Neural crest cell (in vitro differentiated cells): ENCODE measurements around the gene TAPBPL. TPM values are rescaled to one million over a fixed set of nuclear protein-coding genes. Genes with fewer than 3 reads are reported as not detected.
"Not testable (repeated sequence)": the region's sequence is repeated elsewhere in the genome, so short reads cannot be mapped to it uniquely, and the experiment has no call there.

Experiments
- DNase-seq: peaks from one replicate; pipeline ENCODE4 v3.0.0; 2021; ENCODE audit warnings: low read depth, mixed read lengths, low spot score
- H3K27ac Mint-ChIP-seq: one replicate; pipeline ENCODE4 v1.8.0; 2021; ENCODE audit warnings: mild to moderate bottlenecking, mixed read lengths; ENCODE audit not compliant: unreplicated experiment
- H3K27me3 Mint-ChIP-seq: 2 replicates; pipeline ENCODE4 v1.8.0; 2021; ENCODE audit warnings: low read depth, mild to moderate bottlenecking, mixed read lengths
- H3K36me3 Mint-ChIP-seq: 2 replicates; pipeline ENCODE4 v1.8.0; 2021; ENCODE audit warnings: low read depth, mild to moderate bottlenecking, mixed read lengths
- H3K4me1 Mint-ChIP-seq: 2 replicates; pipeline ENCODE4 v1.8.0; 2021; ENCODE audit warnings: mixed read lengths
- H3K4me3 Mint-ChIP-seq: one replicate; pipeline ENCODE4 v1.8.0; 2021; ENCODE audit warnings: mild to moderate bottlenecking, mixed read lengths
- H3K9me3 Mint-ChIP-seq: 2 replicates; pipeline ENCODE4 v1.8.0; 2021; ENCODE audit warnings: mixed read lengths
- total RNA-seq: library from RNA; stranded (reverse); gene quantifications from 2 replicates; pipeline ENCODE4 v1.2.1, GENCODE V29; 2021
- TF ChIP-seq, protein P1 (sequence below): fragments of 200-600 bp; sonication (generic); conservative IDR thresholded peaks from 2 replicates; pipeline ENCODE4 v1.5.0; 2021; ENCODE audit warnings: antibody characterized with exemption, mild to moderate bottlenecking

The TAPBPL gene
- total RNA-seq, 1 donor from 2014 or later = 1.2 TPM

DNA sequence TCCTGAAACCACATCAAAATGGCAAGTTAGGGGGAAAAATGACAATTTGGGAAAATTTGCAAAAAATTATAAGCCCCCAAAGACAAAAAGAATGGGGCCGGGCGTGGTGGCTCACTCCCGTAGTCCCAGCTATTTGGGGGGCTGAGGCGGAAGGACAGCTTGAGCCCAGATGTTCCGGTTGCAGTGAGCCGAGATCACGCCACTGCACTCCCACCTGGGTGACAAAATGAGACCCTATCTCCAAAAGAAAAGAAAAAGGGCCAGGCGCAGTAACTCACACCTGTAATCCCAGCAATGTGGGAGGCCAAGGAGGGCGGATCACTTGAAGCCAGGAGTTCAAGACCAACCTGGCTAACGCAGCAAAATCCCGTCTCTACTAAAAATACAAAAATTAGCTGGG is 20.6 kb downstream of the TAPBPL start:
- H3K27ac Mint-ChIP-seq = no peak overlapping the region
- H3K4me3 Mint-ChIP-seq = peak overlapping the region; percentile 3
- TF ChIP-seq, protein P1, sequence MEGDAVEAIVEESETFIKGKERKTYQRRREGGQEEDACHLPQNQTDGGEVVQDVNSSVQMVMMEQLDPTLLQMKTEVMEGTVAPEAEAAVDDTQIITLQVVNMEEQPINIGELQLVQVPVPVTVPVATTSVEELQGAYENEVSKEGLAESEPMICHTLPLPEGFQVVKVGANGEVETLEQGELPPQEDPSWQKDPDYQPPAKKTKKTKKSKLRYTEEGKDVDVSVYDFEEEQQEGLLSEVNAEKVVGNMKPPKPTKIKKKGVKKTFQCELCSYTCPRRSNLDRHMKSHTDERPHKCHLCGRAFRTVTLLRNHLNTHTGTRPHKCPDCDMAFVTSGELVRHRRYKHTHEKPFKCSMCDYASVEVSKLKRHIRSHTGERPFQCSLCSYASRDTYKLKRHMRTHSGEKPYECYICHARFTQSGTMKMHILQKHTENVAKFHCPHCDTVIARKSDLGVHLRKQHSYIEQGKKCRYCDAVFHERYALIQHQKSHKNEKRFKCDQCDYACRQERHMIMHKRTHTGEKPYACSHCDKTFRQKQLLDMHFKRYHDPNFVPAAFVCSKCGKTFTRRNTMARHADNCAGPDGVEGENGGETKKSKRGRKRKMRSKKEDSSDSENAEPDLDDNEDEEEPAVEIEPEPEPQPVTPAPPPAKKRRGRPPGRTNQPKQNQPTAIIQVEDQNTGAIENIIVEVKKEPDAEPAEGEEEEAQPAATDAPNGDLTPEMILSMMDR = no peak
- H3K4me1 Mint-ChIP-seq = peaks cover 24% of the 10 kb centered on the region
- no peaks in the 10 kb centered on the region for H3K9me3 Mint-ChIP-seq
- peaks cover 3% of the 10 kb centered on the region for H3K27me3 Mint-ChIP-seq
- no peaks in the 10 kb centered on the region for H3K36me3 Mint-ChIP-seq
- DNase-seq = no peak

DNA sequence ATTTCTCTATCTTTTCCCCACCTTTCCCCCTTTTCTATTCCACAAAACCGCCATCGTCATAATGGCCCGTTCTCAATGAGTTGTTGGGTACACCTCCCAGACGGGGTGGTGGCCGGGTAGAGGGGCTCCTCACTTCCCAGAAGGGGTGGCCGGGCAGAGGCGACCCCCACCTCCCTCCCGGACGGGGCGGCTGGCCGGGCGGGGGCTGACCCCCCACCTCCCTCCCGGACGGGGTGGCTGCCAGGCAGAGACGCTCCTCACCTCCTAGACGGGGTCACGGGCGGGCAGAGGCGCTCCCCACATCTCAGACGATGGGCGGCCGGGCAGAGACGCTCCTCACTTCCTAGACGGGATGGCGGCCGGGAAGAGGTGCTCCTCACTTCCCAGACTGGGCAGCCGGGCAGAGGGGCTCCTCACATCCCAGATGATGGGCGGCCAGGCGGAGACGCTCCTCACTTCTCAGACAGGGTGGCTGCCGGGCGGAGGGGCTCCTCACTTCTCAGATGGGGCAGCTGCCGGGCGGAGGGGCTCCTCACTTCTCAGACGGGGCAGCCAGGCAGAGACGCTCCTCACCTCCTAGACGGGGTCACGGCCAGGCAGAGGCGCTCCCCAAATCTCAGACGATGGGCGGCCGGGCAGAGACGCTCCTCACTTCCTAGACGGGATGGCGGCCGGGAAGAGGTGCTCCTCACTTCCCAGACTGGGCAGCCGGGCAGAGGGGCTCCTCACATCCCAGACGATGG is 23.6 kb downstream of the TAPBPL start:
- not testable (repeated sequence) for H3K27me3 Mint-ChIP-seq, H3K36me3 Mint-ChIP-seq, DNase-seq, H3K4me3 Mint-ChIP-seq, H3K27ac Mint-ChIP-seq, H3K9me3 Mint-ChIP-seq
- H3K4me1 Mint-ChIP-seq = peaks cover 14% of the 10 kb centered on the region

- Mint-ChIP-seq H3K4me1 (peaks cover 5% of the 10 kb centered on the region), H3K36me3 (no peaks in the 10 kb centered on the region), H3K9me3 (no peaks in the 10 kb centered on the region), H3K27me3 (peaks cover 6% of the 10 kb centered on the region), H3K27ac (no peak overlapping the region), H3K4me3 (no peak overlapping the region)
- TF ChIP-seq, protein P1 = no peak
- no peak for DNase-seq
Observed at GRCh38 chr12:6476489-6476888, 24.6 kb downstream of the TAPBPL start.

GRCh38 chr12:6477601-6478377 is 25.9 kb downstream of the TAPBPL start:
- H3K4me1 Mint-ChIP-seq, H3K4me3 Mint-ChIP-seq, H3K27ac Mint-ChIP-seq, H3K27me3 Mint-ChIP-seq, H3K9me3 Mint-ChIP-seq, H3K36me3 Mint-ChIP-seq, DNase-seq: not testable (repeated sequence)

DNA sequence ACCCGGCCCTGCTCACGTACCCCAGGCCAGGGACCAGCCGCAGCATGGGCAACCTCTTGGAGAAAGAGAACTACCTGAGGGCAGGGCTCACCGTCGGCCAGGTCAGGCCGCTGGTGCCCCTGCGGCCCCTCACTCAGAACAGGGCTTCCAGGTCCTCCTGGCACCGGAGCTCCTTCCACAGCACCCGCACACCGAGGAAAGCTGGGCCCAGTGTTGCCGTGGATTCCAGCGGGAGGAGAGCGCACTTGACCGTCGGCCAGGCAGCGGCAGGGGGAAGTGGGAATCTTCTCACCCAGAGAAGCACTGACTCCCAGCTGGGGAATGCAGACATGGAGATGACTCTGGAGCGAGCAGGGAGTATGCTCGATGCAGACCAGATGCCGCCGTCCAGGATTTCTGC is 26.6 kb downstream of the TAPBPL start:
- Mint-ChIP-seq H3K9me3 (no peaks in the 10 kb centered on the region), H3K27ac (no peak overlapping the region), H3K4me1 (peaks cover 5% of the 10 kb centered on the region), H3K27me3 (peaks cover 6% of the 10 kb centered on the region), H3K36me3 (no peaks in the 10 kb centered on the region), H3K4me3 (no peak overlapping the region)
- TF ChIP-seq, protein P1 = no peak
- DNase-seq = no peak

GRCh38 chr12:6488240-6488639 is 36.4 kb downstream of the TAPBPL start:
- DNase-seq = no peak
- TF ChIP-seq, protein P1 = no peak
- Mint-ChIP-seq H3K27ac (no peak overlapping the region), H3K9me3 (no peaks in the 10 kb centered on the region), H3K4me3 (no peak overlapping the region), H3K36me3 (peaks cover 2% of the 10 kb centered on the region), H3K4me1 (peaks cover 14% of the 10 kb centered on the region), H3K27me3 (no peaks in the 10 kb centered on the region)
